ENCODE results near the gene JAGN1.

The JAGN1 gene

DNA sequence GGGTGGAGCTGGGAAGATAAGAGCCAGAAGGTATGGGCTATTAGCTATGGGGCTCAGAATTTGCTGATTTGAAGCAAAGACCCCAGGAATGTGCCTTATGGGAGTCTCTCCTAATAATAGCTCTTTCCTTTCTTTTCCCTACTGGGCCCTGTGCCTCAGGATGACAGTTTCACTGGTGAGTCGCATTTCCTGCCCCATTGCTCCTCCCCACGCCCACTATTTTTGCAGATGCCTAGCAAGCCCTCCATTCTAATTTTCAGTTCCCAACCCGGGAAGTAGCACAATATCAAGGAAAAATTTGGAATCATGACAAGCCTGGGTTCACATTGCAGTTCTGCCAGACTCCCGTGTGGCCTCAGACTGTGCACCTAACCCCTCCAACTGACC is 12.8 kb downstream of the JAGN1 start:
- H3K4me3 ChIP-seq (ENCODE audit: low read depth, low read length), result peak overlapping the region; percentile 82
- DNase-seq (ENCODE audit: low read depth), result peak; percentile 45
- TF ChIP-seq POLR2A (IDR thresholded peaks at IDR 0.05; ENCODE audit: extremely low read depth, insufficient read length) (no peak), MYC (IDR thresholded peaks at IDR 0.05; ENCODE audit: low read depth, low read length) (no peak)
- TF ChIP-seq, protein P1, sequence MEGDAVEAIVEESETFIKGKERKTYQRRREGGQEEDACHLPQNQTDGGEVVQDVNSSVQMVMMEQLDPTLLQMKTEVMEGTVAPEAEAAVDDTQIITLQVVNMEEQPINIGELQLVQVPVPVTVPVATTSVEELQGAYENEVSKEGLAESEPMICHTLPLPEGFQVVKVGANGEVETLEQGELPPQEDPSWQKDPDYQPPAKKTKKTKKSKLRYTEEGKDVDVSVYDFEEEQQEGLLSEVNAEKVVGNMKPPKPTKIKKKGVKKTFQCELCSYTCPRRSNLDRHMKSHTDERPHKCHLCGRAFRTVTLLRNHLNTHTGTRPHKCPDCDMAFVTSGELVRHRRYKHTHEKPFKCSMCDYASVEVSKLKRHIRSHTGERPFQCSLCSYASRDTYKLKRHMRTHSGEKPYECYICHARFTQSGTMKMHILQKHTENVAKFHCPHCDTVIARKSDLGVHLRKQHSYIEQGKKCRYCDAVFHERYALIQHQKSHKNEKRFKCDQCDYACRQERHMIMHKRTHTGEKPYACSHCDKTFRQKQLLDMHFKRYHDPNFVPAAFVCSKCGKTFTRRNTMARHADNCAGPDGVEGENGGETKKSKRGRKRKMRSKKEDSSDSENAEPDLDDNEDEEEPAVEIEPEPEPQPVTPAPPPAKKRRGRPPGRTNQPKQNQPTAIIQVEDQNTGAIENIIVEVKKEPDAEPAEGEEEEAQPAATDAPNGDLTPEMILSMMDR (IDR thresholded peaks at IDR 0.05; ENCODE audit: low read depth, low read length), result no peak
- TF ChIP-seq, protein P2, sequence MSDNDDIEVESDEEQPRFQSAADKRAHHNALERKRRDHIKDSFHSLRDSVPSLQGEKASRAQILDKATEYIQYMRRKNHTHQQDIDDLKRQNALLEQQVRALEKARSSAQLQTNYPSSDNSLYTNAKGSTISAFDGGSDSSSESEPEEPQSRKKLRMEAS (IDR thresholded peaks at IDR 0.05; ENCODE audit: low read depth, low read length), result no peak

DNA sequence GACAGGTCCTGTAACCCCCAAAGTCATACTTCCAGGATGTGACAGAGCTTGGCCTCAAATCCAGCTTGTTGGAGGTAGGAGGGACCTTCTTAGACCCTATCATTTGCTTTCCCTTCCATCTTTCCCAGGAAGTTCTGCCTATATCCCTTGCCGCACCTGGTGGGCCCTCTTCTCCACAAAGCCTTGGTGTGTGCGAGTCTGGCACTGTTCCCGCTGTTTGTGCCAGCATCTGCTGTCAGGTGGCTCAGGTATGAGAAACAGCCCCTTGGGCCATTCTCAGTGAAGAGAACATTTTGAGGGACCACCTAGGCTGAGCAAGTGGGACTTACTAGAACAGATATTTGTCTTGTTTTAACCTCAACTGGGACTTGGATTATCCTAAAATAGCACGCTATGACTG is 13.5 kb downstream of the JAGN1 start:
- TF ChIP-seq MYC (IDR thresholded peaks at IDR 0.05; ENCODE audit: low read depth, low read length) (no peak), POLR2A (IDR thresholded peaks at IDR 0.05; ENCODE audit: extremely low read depth, insufficient read length) (no peak)
- TF ChIP-seq, protein P1 (IDR thresholded peaks at IDR 0.05; ENCODE audit: low read depth, low read length), result no peak
- TF ChIP-seq, protein P2 (IDR thresholded peaks at IDR 0.05; ENCODE audit: low read depth, low read length), result no peak
- peak overlapping the region; percentile 82 for H3K4me3 ChIP-seq (ENCODE audit: low read depth, low read length)
- DNase-seq (ENCODE audit: low read depth), result no peak

DNA sequence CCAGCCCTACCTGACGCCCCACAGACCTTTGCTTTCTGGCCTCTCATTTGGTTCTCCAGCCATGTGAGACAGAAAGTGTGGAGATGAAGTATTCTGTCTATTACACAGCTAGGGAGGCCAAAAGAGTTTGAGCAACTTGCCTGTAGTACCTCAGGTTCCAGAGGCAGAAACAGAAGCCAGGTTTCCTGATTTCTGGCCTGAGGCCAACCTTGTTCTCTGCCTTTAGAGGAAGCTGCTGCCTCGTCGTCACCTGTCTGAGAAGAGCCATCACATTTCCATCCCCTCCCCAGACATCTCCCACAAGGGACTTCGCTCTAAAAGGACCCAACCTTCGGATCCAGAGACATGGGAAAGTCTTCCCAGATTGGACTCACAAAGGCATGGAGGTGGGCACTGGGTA is 16.1 kb downstream of the JAGN1 start:
- TF ChIP-seq, protein P2 (IDR thresholded peaks at IDR 0.05; ENCODE audit: low read depth, low read length), result no peak
- TF ChIP-seq POLR2A (IDR thresholded peaks at IDR 0.05; ENCODE audit: extremely low read depth, insufficient read length), result no peak
- no peak for TF ChIP-seq MYC (IDR thresholded peaks at IDR 0.05; ENCODE audit: low read depth, low read length)
- DNase-seq (ENCODE audit: low read depth), result no peak
- no peak overlapping the region for H3K4me3 ChIP-seq (ENCODE audit: low read depth, low read length)

DNA sequence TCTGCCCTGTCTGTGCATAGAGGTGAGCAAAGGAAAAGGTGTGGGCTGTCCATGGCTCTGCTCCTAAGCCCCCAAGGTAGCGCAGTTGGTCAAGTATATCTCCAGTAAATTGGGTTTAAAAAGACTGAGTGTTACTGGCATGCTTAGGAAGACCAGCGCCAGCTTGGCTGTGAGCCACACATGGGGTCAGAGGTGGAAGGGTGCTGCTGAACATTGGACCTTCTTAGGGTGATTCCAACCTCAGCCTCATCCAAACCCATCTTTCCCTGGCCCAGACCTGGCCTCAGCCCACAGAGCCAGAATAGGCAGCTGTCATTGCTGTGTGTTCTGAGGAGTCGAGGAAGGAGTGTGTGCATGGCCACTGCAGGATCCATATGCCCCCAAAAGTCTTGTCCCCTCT is 17.9 kb downstream of the JAGN1 start:
- H3K4me3 ChIP-seq (ENCODE audit: low read depth, low read length), result no peak overlapping the region
- TF ChIP-seq MYC (IDR thresholded peaks at IDR 0.05; ENCODE audit: low read depth, low read length) (no peak), POLR2A (IDR thresholded peaks at IDR 0.05; ENCODE audit: extremely low read depth, insufficient read length) (no peak)
- TF ChIP-seq, protein P2 (IDR thresholded peaks at IDR 0.05; ENCODE audit: low read depth, low read length), result no peak
- TF ChIP-seq, protein P1 (IDR thresholded peaks at IDR 0.05; ENCODE audit: low read depth, low read length), result no peak
- DNase-seq (ENCODE audit: low read depth), result no peak

DNA sequence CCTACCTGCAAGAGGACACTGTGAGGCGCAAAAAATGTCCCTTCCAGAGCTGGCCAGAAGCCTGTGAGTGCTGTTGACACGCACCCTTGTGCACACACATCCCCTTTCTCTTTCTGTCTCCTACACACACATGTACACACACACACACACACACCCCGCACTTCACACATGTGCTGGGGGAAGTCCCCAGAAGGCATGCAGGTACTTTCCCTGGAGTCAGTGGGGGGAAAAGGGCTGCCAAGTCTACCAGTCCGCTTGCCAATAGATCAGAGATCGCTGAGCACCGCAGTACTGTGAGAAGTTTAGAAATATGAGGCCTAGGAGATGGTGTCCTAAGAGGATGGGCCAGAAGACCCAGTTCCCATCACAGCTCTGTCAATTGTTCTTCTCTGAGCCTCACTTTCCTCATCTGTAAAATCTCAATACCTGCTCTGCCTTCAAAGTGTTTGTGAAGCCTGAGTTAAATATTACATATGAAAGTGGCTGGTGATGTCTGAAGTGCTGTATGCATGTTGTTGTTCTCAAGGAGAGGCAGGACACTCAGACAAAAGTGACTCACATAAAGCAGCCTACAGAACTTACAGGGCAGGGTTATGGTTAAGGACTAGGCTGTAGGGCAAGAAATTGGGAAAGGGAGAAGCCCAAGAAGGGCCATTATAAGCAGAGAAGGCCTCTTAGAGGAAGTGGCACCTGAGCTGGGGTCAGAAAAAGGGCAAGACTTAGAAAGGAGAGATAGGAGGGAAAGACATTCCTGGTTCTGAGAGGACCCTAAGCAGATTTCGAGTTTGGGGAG is 19.0 kb downstream of the JAGN1 start:
- H3K4me3 ChIP-seq (ENCODE audit: low read depth, low read length), result no peak overlapping the region
- no peak for DNase-seq (ENCODE audit: low read depth)
- no peak for TF ChIP-seq MYC (IDR thresholded peaks at IDR 0.05; ENCODE audit: low read depth, low read length)
- no peak for TF ChIP-seq POLR2A (IDR thresholded peaks at IDR 0.05; ENCODE audit: extremely low read depth, insufficient read length)

DNA sequence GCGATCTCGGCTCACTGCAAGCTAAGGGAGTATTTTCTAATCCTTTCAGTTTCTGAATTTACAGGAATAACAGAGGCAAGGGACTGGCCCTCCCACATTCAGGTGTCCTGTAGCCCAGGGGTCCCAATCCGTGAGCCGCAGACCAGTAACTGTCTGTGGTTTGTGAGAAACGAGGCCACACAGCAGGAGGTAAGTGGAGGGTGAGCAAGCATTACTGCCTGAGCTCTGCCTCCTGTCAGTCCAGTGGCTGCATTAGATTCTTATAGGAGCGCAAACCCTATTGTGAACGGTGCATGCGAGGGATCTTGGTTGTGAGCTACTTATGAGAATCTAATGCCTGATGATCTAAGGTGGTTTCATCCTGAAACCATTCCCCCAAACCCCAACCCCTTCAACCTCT is 21.5 kb downstream of the JAGN1 start:
- TF ChIP-seq, protein P2 (IDR thresholded peaks at IDR 0.05; ENCODE audit: low read depth, low read length), result no peak
- TF ChIP-seq MYC (IDR thresholded peaks at IDR 0.05; ENCODE audit: low read depth, low read length) (no peak), POLR2A (IDR thresholded peaks at IDR 0.05; ENCODE audit: extremely low read depth, insufficient read length) (no peak)
- TF ChIP-seq, protein P1 (IDR thresholded peaks at IDR 0.05; ENCODE audit: low read depth, low read length), result no peak
- no peak overlapping the region for H3K4me3 ChIP-seq (ENCODE audit: low read depth, low read length)
- peak; percentile 94 for DNase-seq (ENCODE audit: low read depth)

Measured in NB4 (cell line).